Fibroblast of skin of left quadriceps (primary cell): ENCODE measurements around the gene SRGAP2B.
"Not testable (repeated sequence)": the region's sequence is repeated elsewhere in the genome, so short reads cannot be mapped to it uniquely, and the experiment has no call there.

Experiments used
- DNase-seq, 2 experiments: peaks; one replicate each; pipeline ENCODE4 v3.0.0-alpha.2; 2013; ENCODE audit warnings: low read depth in 2 of 2

Gene SRGAP2B

DNA sequence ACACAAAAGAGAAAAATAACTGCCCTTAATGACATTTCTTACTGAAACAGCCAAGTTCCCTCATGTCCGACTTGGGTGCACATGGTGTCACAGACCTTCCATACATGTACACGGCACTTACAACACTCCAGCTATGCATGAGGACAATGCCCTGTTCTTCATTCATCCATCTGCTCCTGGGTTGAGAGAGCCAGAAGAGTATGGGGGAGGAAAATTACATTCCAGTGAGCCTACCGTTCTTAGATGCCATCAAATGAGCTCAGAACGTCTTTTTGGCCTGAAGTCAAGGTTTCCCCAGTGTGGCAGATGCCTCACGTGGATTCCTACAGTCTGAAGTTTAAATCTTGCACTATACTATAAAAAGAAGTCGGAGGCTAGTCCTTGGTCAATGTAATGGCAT, 194.3 kb downstream of the SRGAP2B start:
- not testable (repeated sequence) for DNase-seq

DNA sequence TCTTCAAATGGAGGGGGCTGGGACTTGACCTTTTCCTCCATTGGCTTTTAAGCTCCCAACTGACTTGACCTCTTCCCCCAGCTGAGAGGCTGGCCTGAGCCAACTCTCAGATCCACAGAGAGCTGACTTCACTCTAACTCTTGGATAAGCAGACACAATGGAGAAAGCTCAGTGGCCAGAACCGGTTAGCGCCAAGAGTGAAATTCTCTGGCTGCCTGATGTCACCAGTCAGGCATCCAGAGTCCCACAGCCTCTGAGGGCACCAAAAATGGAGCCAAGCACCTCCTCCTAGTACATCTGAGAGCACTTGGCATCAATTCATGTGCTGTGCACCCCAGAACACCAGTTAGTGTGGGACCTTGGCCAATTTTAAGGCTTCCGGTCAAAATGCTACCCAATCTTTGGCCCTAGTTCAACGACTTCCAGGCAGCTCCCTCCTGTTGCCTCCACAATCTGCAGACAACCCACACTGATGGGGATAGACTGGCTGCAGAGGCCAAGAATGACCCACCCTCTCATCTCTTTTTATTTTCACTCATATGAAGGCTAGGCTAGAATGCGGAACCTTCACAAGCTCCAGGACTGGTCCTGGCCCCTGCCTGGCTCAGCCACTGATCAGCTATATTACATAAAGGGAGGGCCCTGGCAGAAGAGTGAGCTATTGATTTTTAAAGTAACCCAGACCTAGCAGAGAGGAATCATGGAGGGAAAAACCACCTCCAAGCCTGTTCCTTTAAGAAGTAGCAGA, 200.5 kb downstream of the SRGAP2B start:
- not testable (repeated sequence) for DNase-seq

DNA sequence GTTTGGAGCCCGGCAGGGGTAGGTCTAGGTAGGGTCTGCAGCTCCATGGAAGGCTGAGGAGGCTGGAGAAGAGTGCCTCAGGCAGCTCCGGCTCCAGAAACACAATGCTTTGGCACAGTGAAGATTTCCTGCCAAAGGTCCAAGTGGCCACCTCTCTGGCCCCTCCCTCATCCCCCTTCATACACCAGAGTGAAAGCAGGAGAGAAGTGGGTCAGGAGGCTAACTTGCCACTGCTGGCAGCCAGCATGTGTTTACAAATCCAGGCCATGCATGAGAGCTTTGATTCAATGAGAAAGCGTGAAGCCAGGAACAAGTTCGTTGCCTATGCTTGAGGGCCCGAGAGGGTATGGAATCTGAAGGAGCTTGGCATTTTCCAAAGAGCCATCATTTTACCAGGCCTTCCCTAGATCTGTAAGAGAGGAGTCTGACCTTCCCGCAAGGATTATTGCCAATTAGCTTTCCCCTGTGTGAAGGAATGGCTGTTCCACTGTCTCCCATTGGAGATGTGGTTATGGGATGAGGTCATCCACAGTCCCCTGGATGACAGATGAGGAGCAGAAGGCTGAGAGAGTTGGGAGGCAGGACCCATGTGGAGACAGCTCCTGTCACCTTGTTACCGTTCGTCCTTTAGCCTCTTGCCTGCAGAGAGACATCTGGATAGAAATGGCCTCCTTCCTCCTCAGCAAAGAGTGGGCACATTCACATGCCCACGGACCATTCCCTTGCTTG, 201.3 kb downstream of the SRGAP2B start:
- not testable (repeated sequence) for DNase-seq

DNA sequence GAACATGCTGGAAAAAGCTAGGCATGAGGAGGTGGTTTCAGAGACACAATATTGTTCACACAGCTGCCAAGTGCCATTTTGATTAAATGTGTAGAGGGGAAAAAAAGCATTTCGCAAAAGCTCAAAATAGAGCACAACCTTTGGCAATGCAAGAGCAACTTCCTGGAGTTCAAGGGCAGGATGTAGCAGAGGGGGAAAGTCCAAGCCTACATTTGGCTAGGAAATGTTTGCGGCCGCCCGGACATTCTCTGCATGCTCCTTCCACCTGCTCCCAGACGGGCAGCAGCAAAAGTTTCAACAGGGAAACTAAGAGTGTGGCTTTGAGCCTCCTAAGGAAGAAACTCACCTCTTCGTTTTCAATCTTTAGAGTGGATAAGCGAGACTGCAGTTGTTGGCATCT, 202.1 kb downstream of the SRGAP2B start:
- DNase-seq = not testable (repeated sequence)

DNA sequence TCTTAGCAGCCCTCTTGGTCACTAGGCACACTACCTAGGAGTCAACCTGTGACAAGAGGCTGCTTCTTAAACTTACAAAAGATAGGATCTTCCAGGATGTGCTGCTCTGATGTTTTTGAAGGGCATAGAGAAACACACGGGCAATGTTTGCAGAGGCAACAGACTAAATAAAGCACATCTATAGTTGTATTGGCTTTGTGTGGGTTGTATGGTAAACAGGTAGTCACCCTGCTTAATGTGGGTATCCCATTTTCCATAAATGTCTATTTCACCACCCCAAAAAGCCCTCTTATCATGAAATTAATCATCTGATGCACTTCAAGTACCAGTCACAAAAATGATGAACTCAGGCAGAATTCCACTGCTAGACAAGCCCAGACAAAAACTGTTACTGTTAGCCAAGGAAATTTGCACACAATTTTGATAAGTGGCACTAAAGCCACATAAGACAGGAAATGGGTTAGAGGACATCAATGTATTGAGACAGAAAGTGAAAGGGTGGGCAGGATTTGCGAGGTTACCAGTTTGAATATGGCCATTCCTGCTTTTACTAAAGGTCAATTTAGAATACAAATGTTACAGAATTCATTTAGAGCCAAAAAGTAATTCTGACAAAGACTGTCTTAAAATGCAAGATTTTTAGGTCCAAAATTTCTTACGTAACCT, 205.5 kb downstream of the SRGAP2B start:
- not testable (repeated sequence) for DNase-seq

DNA sequence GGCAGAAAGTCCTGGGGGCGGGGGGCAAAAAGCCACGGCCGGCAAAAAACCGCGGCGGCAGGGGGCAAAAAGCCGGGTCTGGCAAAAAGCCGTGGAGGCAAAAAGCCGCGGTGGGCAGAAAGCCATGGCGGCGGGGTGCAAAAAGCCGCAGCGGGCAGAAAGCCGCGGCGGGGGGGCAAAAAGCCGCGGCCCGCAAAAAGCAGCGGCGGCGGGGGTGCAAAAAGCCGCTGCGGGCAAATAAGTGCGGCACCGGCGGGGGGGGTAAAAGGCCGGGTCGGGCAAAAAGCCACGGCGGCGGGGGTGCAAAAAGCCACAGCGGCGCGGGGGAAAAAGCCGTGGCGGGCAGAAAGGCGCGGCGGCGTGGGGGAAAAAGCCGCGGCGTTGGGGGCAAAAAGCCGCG, 212.1 kb downstream of the SRGAP2B start:
- not testable (repeated sequence) for DNase-seq

DNA sequence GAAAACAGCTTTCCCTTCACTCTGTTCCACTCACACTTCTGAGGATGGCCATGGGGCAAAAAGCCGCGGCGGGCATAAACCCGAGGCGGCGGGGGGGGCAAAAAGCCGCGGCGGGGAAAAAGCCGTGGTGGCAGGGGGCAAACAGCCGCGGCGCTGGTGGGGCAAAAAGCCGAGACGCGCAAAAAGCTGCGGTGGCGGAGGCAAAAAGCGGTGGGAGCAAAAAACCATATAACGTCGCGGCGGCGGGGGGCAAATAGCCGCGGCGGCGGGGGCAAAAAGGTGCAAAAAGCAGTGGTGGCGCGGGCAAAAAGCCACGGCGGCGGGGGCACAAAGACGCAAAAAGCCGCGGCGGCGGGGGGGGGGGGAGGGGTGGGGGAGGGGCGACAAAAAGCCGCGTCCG, 212.8 kb downstream of the SRGAP2B start:
- not testable (repeated sequence) for DNase-seq

DNA sequence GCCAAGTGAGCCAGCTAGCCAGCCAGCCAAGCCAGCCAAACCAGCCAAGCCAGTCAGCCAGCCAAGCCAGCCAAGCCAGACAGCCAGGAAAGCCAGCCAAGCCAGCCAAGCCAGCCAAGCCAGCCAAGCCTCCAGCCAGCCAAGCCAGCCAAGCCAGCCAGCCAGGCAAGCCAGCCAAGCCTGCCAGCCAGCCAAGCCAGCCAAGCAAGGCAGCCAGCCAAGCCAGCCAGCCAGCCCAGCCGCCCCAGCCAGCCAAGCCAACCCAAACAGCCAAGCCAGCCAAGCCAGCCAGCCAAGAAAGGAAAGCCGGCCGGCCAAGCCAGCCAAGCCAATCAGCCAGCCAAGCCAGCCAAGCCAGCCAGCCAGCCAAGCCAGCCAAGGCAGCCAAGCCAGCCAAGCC, 236.5 kb downstream of the SRGAP2B start:
- DNase-seq = not testable (repeated sequence)
